T-cell (primary cell): ENCODE data around the gene LHFPL3. TPM values are rescaled to one million over a fixed set of nuclear protein-coding genes. Genes with fewer than 3 reads are reported as not detected.

Experiments
- total RNA-seq, 35 experiments: library from RNA in 6 of 35; stranded (reverse) in 6 of 35; fragments of 120-200 nt in 1 of 35; gene quantifications; one replicate each; pipeline versions ENCODE4 v1.2.1 to v1.2.4 and lab custom pipeline; 2013 to 2026

The LHFPL3 gene
- total RNA-seq, 5 donors from 2014 or later (not counting 1 experiment from before 2014, with no cell fraction given) = not detected

Other genes with a start within 250 kb of the LHFPL3 start
- 10 to 100 TPM; 10.4 to 26.9 (median 25.3) TPM for gene ORC5, start 120.6 kb upstream of the LHFPL3 start, total RNA-seq